Common myeloid progenitor, CD34-positive (primary cell): ENCODE data around the gene TCF12.
"Not testable (repeated sequence)": the region's sequence is repeated elsewhere in the genome, so short reads cannot be mapped to it uniquely, and the experiment has no call there.

Source experiments
- CTCF ChIA-PET: fragments of 350-600 bp; sonication (Branson Sonifier 250); formaldehyde crosslinking; loops from one replicate; lab custom pipeline; 2021; ENCODE audit warnings: antibody characterized with exemption; lab: Charles Lee
- POLR2A ChIA-PET: fragments of 350-600 bp; sonication (Branson Sonifier 250); formaldehyde crosslinking; loops from one replicate; lab custom pipeline; 2021; ENCODE audit warnings: antibody characterized with exemption; lab: Charles Lee
- DNase-seq, 3 donors: peaks; one replicate each; pipeline versions ENCODE4 v3.0.0 to v3.0.0-alpha.2; 2013
- H3K27ac ChIP-seq, 2 experiments: 1 replicate in 1 of 2; 2 replicates in 1 of 2; pipeline ENCODE4 v1.7.0; 2013; ENCODE audit warnings: inconsistent platforms in 2 of 2, low read length in 2 of 2, mild to moderate bottlenecking in 2 of 2, low read depth in 1 of 2, moderate library complexity in 1 of 2; ENCODE audit not compliant: severe bottlenecking in 2 of 2, insufficient read depth in 1 of 2, poor library complexity in 1 of 2
- H3K27me3 ChIP-seq, 5 experiments: replicated peaks in 2 of 5; 1 replicate in 3 of 5; 2 replicates in 2 of 5; pipeline versions ENCODE4 v1.6.1 to v1.7.0; 2013; ENCODE audit warnings: low read length in 4 of 5, mild to moderate bottlenecking in 2 of 5, moderate library complexity in 2 of 5, inconsistent platforms in 1 of 5; ENCODE audit not compliant: insufficient read depth in 5 of 5, control insufficient read depth in 4 of 5
- H3K36me3 ChIP-seq, 4 experiments: 1 replicate in 2 of 4; 2 replicates in 2 of 4; pipeline versions ENCODE4 v1.6.1 to v1.7.0; 2013; ENCODE audit warnings: low read length in 3 of 4, control low read depth in 1 of 4, mild to moderate bottlenecking in 1 of 4; ENCODE audit not compliant: control insufficient read depth in 4 of 4, insufficient read depth in 4 of 4
- H3K4me1 ChIP-seq, 4 experiments: 1 replicate in 3 of 4; 2 replicates in 1 of 4; pipeline versions ENCODE4 v1.6.1 to v1.7.1; 2013; ENCODE audit warnings: low read length in 3 of 4, mild to moderate bottlenecking in 3 of 4, control low read depth in 1 of 4, inconsistent platforms in 1 of 4, moderate library complexity in 1 of 4; ENCODE audit not compliant: control insufficient read depth in 4 of 4, insufficient read depth in 4 of 4; ENCODE audit errors: control extremely low read depth in 1 of 4
- H3K4me3 ChIP-seq, 7 experiments: 1 replicate in 4 of 7; 2 replicates in 3 of 7; pipeline versions ENCODE4 v1.5.1 to v1.7.0; 2013; ENCODE audit warnings: mild to moderate bottlenecking in 7 of 7, low read length in 6 of 7, moderate library complexity in 6 of 7, inconsistent platforms in 2 of 7, low read depth in 2 of 7, control low read depth in 1 of 7; ENCODE audit not compliant: insufficient read depth in 4 of 7, control insufficient read depth in 1 of 7; ENCODE audit errors: extremely low read depth in 1 of 7
- H3K9me3 ChIP-seq, 5 experiments: 1 replicate in 4 of 5; 2 replicates in 1 of 5; pipeline versions ENCODE4 v1.6.1 to v1.7.1; 2013; ENCODE audit warnings: low read length in 4 of 5, mild to moderate bottlenecking in 2 of 5, inconsistent platforms in 1 of 5, low read depth in 1 of 5, moderate library complexity in 1 of 5; ENCODE audit not compliant: control insufficient read depth in 4 of 5, insufficient read depth in 2 of 5; ENCODE audit errors: control extremely low read depth in 1 of 5
- WGBS: methylation state at CpG from one replicate; pipeline ENCODE4 v1.1.5; 2013; ENCODE audit not compliant: insufficient coverage; 5-methylcytosine and 5-hydroxymethylcytosine counted together

The TCF12 gene

GRCh38 chr15:56931639-56932508 is 13.4 kb downstream of the TCF12 start:
- Histone ChIP-seq H3K4me3 (no peak overlapping the region), H3K36me3 (peaks cover 9 to 40% (median 25%) of the 10 kb centered on the region in 4 experiments), H3K27me3 (no peaks in the 10 kb centered on the region), H3K9me3 (peaks cover 0 to 13% (median 0%) of the 10 kb centered on the region in 5 experiments), H3K27ac (no peak overlapping the region), H3K4me1 (peaks cover 3 to 22% (median 19%) of the 10 kb centered on the region in 4 experiments)
- ChIA-PET CTCF (interaction anchor here (1.0 kb wide), 1 partner anchor 12 kb away, joined by 3 read pairs; no protein-coding TSS in a partner anchor), POLR2A (interaction anchor here (3.5 kb wide), 1 partner anchor 14 kb away, joined by 7 read pairs; the partner anchor contains the start of gene TCF12)
- WGBS, result no CpG with 5 or more reads among the region's 1 CpG
- DNase-seq, result peak in 1 of 3 donors; percentile 26

GRCh38 chr15:56932509-56932868 is 14.0 kb downstream of the TCF12 start:
- 100% methylated on average over 2 of the region's 4 CpGs for WGBS
- not testable (repeated sequence) for H3K27me3 ChIP-seq, H3K27ac ChIP-seq, H3K4me3 ChIP-seq, DNase-seq
- Histone ChIP-seq H3K36me3 (peaks cover 11 to 41% (median 25%) of the 10 kb centered on the region in 4 experiments), H3K4me1 (peaks cover 3 to 22% (median 19%) of the 10 kb centered on the region in 4 experiments), H3K9me3 (peaks cover 0 to 15% (median 0%) of the 10 kb centered on the region in 5 experiments)
- ChIA-PET CTCF (interaction anchor here (1.0 to 1.2 kb wide), 2 partner anchors 11 to 147 kb away, joined by 3 to 4 read pairs; no protein-coding TSS in a partner anchor), POLR2A (interaction anchor here (3.5 kb wide), 1 partner anchor 14 kb away, joined by 7 read pairs; the partner anchor contains the start of gene TCF12)

- H3K27me3 ChIP-seq, result no peaks in the 10 kb centered on the region
- H3K36me3 ChIP-seq, result peaks cover 11 to 37% (median 20%) of the 10 kb centered on the region in 4 experiments
- WGBS, result no CpG with 5 or more reads among the region's 1 CpG
- ChIA-PET POLR2A (interaction anchor here (0.5 to 3.5 kb wide), 2 partner anchors 15 to 1129 kb away, joined by 3 to 7 read pairs; partner anchors contain the start of gene TCF12), CTCF (interaction anchor here (1.2 to 1.4 kb wide), 2 partner anchors 10 to 146 kb away, joined by 4 to 6 read pairs; no protein-coding TSS in a partner anchor)
- peaks cover 3 to 22% (median 19%) of the 10 kb centered on the region in 4 experiments for H3K4me1 ChIP-seq
- no peak for DNase-seq
- peaks cover 0 to 15% (median 0%) of the 10 kb centered on the region in 5 experiments for H3K9me3 ChIP-seq
- H3K4me3 ChIP-seq, result no peak overlapping the region
- H3K27ac ChIP-seq, result no peak overlapping the region
Measured at GRCh38 chr15:56933410-56933809, 15.0 kb downstream of the TCF12 start.

GRCh38 chr15:56933811-56934210 is 15.4 kb downstream of the TCF12 start:
- Histone ChIP-seq H3K4me1 (peaks cover 3 to 22% (median 19%) of the 10 kb centered on the region in 4 experiments), H3K27ac (no peak overlapping the region), H3K27me3 (no peaks in the 10 kb centered on the region), H3K4me3 (no peak overlapping the region), H3K9me3 (peaks cover 0 to 15% (median 0%) of the 10 kb centered on the region in 5 experiments), H3K36me3 (peaks cover 7 to 33% (median 21%) of the 10 kb centered on the region in 4 experiments)
- ChIA-PET POLR2A (interaction anchor here (3.5 kb wide), 1 partner anchor 16 kb away, joined by 7 read pairs; the partner anchor contains the start of gene TCF12), CTCF (interaction anchor here (1.2 to 1.4 kb wide), 2 partner anchors 10 to 146 kb away, joined by 4 to 6 read pairs; no protein-coding TSS in a partner anchor)
- no peak for DNase-seq

GRCh38 chr15:56934269-56934668 is 15.8 kb downstream of the TCF12 start:
- ChIA-PET CTCF (interaction anchor here (0.9 to 1.4 kb wide), 2 partner anchors 9 to 69 kb away, joined by 3 to 6 read pairs; no protein-coding TSS in a partner anchor), POLR2A (no interaction called here)
- DNase-seq, result no peak
- H3K4me3 ChIP-seq, result no peak overlapping the region
- 98% methylated on average over 5 of the region's 5 CpGs for WGBS
- H3K4me1 ChIP-seq, result peaks cover 3 to 22% (median 19%) of the 10 kb centered on the region in 4 experiments
- no peak overlapping the region for H3K27ac ChIP-seq
- H3K27me3 ChIP-seq, result no peaks in the 10 kb centered on the region
- H3K36me3 ChIP-seq, result peaks cover 7 to 30% (median 19%) of the 10 kb centered on the region in 4 experiments
- peaks cover 0 to 15% (median 0%) of the 10 kb centered on the region in 5 experiments for H3K9me3 ChIP-seq

GRCh38 chr15:56936929-56937328 is 18.5 kb downstream of the TCF12 start:
- ChIA-PET POLR2A (no interaction called here), CTCF (no interaction called here)
- H3K36me3 ChIP-seq, result peaks cover 10 to 26% (median 18%) of the 10 kb centered on the region in 4 experiments
- no peak overlapping the region for H3K4me3 ChIP-seq
- peaks cover 0 to 15% (median 0%) of the 10 kb centered on the region in 5 experiments for H3K9me3 ChIP-seq
- H3K27me3 ChIP-seq, result no peaks in the 10 kb centered on the region
- H3K4me1 ChIP-seq, result peaks cover under 1 to 10% (median 8%) of the 10 kb centered on the region in 4 experiments
- WGBS, result 100% methylated on average over 5 of the region's 5 CpGs
- H3K27ac ChIP-seq, result no peak overlapping the region
- no peak for DNase-seq
